Caco-2 (cell line): ENCODE results near the gene SGO1. TPM values are rescaled to one million over a fixed set of nuclear protein-coding genes. Genes with fewer than 3 reads are reported as not detected.

ENCODE experiments used
- BruUV-seq: library from RNA; stranded (reverse); fragments of 400-500 nt; replicated peaks from 2 replicates; lab custom pipeline; 2021; lab: Mats Ljungman, UMichigan
- CTCF ChIA-PET: fragments of 300-600 bp; sonication (Branson Sonifier 250); formaldehyde crosslinking; loops from one replicate; lab custom pipeline; 2022; ENCODE audit warnings: antibody characterized with exemption; lab: Charles Lee
- POLR2A ChIA-PET: fragments of 300-600 bp; sonication (Branson Sonifier 250); formaldehyde crosslinking; loops from one replicate; lab custom pipeline; 2022; ENCODE audit warnings: antibody characterized with exemption; lab: Charles Lee
- DNase-seq, 2 experiments: peaks; one replicate each; pipeline versions ENCODE4 v3.0.0 to v3.0.0-alpha.2; 2020 to 2022
- H3K27me3 ChIP-seq: replicated peaks from 2 replicates; pipeline ENCODE4 v1.6.0; 2011; ENCODE audit warnings: low read length; ENCODE audit not compliant: control insufficient read depth, insufficient read depth
- H3K36me3 ChIP-seq: 2 replicates; pipeline ENCODE4 v1.5.1; 2011; ENCODE audit warnings: low read length; ENCODE audit not compliant: control insufficient read depth, insufficient read depth
- H3K4me1 ChIP-seq: fragments of 250-450 bp; sonication (Bioruptor Pico); 2 replicates; pipeline ENCODE4 v1.5.1; 2020; ENCODE audit warnings: mild to moderate bottlenecking
- H3K4me3 ChIP-seq: 2 replicates; pipeline ENCODE4 v1.5.1; 2011; ENCODE audit warnings: low read depth, mild to moderate bottlenecking, control low read depth, low read length
- H3K9me3 ChIP-seq: fragments of 250-450 bp; sonication (Bioruptor Pico); 2 replicates; pipeline ENCODE4 v1.5.1; 2020; ENCODE audit warnings: mild to moderate bottlenecking, moderate library complexity
- H3K27ac Mint-ChIP-seq: one replicate; pipeline ENCODE4 v1.8.0; 2022; ENCODE audit warnings: mixed read lengths; ENCODE audit not compliant: unreplicated experiment
- H3K27me3 Mint-ChIP-seq: one replicate; pipeline ENCODE4 v1.8.0; 2022; ENCODE audit warnings: mixed read lengths; ENCODE audit not compliant: insufficient read depth, unreplicated experiment
- H3K36me3 Mint-ChIP-seq: one replicate; pipeline ENCODE4 v1.8.0; 2022; ENCODE audit warnings: mild to moderate bottlenecking, mixed read lengths; ENCODE audit not compliant: insufficient read depth, unreplicated experiment
- H3K4me1 Mint-ChIP-seq: one replicate; pipeline ENCODE4 v1.8.0; 2022; ENCODE audit warnings: low read depth, mixed read lengths; ENCODE audit not compliant: unreplicated experiment
- H3K4me3 Mint-ChIP-seq: one replicate; pipeline ENCODE4 v1.8.0; 2022; ENCODE audit warnings: mild to moderate bottlenecking, moderate library complexity, mixed read lengths; ENCODE audit not compliant: unreplicated experiment
- H3K9me3 Mint-ChIP-seq: one replicate; pipeline ENCODE4 v1.8.0; 2022; ENCODE audit warnings: mixed read lengths; ENCODE audit not compliant: unreplicated experiment
- intact Hi-C: fragments of 100-400 bp; cut with micrococcal nuclease; formaldehyde crosslinking; loops from one replicate; pipeline ENCODE4 v1.10.0; 2022; ENCODE audit not compliant: unreplicated experiment
- total RNA-seq: library from RNA; stranded (reverse); gene quantifications from 2 replicates; pipeline ENCODE4 v1.2.3, GENCODE V29; 2022
- TF ChIP-seq, protein P1 (sequence below), 2 experiments: fragments of 200-600 bp in 1 of 2; IDR thresholded peaks; 1 replicate in 1 of 2; 2 replicates in 1 of 2; pipeline versions ENCODE4 v1.5.1 to v1.8.0; 2011 to 2022; ENCODE audit warnings: antibody characterized with exemption in 1 of 2, control low read depth in 1 of 2, inconsistent platforms in 1 of 2, low read depth in 1 of 2, low read length in 1 of 2, mild to moderate bottlenecking in 1 of 2, moderate library complexity in 1 of 2; ENCODE audit not compliant: insufficient read depth in 1 of 2, severe bottlenecking in 1 of 2, unreplicated experiment in 1 of 2

SGO1 gene
- total RNA-seq, 1 experiment from 2014 or later, result 24.2 TPM

DNA sequence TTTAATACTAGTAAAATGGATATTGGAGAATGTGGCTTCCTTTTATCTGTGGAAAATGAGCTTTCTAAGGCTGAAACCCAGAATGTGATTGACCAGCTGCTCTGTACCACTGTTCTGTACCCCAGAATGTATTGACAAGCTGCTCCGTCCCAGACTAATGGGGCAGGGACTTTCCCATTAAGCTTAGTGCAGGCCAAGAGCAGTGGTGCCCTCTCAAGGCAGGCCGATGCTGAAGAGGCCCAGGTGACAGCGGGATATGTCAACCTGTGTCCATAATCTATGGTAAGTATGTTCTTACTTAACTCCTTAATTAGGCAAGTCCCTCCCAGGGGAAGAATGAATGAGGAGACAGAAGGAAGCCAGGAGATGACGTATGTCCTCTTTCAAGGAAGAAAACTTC lies 31.1 kb downstream of the SGO1 start:
- H3K9me3 Mint-ChIP-seq, result no peaks in the 10 kb centered on the region
- H3K27me3 ChIP-seq, result no peaks in the 10 kb centered on the region
- H3K36me3 ChIP-seq, result no peaks in the 10 kb centered on the region; the same call in 1 of the 2 replicates
- H3K4me1 ChIP-seq, result no peaks in the 10 kb centered on the region
- no peak overlapping the region for H3K27ac Mint-ChIP-seq
- H3K27me3 Mint-ChIP-seq, result no peaks in the 10 kb centered on the region
- TF ChIP-seq, protein P1, sequence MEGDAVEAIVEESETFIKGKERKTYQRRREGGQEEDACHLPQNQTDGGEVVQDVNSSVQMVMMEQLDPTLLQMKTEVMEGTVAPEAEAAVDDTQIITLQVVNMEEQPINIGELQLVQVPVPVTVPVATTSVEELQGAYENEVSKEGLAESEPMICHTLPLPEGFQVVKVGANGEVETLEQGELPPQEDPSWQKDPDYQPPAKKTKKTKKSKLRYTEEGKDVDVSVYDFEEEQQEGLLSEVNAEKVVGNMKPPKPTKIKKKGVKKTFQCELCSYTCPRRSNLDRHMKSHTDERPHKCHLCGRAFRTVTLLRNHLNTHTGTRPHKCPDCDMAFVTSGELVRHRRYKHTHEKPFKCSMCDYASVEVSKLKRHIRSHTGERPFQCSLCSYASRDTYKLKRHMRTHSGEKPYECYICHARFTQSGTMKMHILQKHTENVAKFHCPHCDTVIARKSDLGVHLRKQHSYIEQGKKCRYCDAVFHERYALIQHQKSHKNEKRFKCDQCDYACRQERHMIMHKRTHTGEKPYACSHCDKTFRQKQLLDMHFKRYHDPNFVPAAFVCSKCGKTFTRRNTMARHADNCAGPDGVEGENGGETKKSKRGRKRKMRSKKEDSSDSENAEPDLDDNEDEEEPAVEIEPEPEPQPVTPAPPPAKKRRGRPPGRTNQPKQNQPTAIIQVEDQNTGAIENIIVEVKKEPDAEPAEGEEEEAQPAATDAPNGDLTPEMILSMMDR (IDR thresholded peaks at IDR 0.05; ENCODE audit: insufficient read depth in 1 of 2, low read depth in 1 of 2, low read length in 1 of 2, severe bottlenecking in 1 of 2, unreplicated experiment in 1 of 2), result no peak
- no peak overlapping the region for H3K4me3 Mint-ChIP-seq
- DNase-seq, result no peak
- no peak overlapping the region for H3K4me3 ChIP-seq
- intact Hi-C loops, result no loop called here
- BruUV-seq, result no TSS peak
- peaks cover 17% of the 10 kb centered on the region for H3K36me3 Mint-ChIP-seq
- H3K4me1 Mint-ChIP-seq, result no peaks in the 10 kb centered on the region
- ChIA-PET CTCF (no interaction called here), POLR2A (no interaction called here)
- H3K9me3 ChIP-seq, result no peaks in the 10 kb centered on the region

DNA sequence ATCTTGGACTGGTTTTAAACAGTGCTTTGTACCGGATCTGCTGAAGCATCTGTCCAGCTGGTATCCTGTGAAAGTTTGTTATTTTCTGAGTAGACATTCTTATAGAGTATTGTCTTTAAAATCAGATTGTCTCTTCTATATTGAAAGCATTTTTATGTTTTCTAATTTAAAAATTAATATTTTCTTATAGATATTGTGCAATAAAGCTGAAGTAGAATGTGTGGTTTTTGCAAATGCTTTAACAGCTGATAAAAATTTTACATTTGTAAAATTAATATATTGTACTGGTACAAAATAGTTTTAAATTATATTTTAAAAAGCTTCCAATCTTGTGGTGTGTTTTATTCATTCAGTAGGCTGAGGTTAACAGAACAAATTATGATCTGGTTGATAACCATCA lies 31.9 kb downstream of the SGO1 start:
- no peaks in the 10 kb centered on the region for H3K27me3 Mint-ChIP-seq
- H3K4me1 Mint-ChIP-seq, result no peaks in the 10 kb centered on the region
- no peak for DNase-seq
- H3K36me3 Mint-ChIP-seq, result peaks cover 11% of the 10 kb centered on the region
- no peak overlapping the region for H3K4me3 ChIP-seq
- CTCF ChIA-PET, result no interaction called here
- no peaks in the 10 kb centered on the region for H3K9me3 Mint-ChIP-seq
- H3K4me1 ChIP-seq, result no peaks in the 10 kb centered on the region
- H3K9me3 ChIP-seq, result no peaks in the 10 kb centered on the region
- H3K4me3 Mint-ChIP-seq, result no peak overlapping the region
- no TSS peak for BruUV-seq
- POLR2A ChIA-PET, result no interaction called here
- no peaks in the 10 kb centered on the region; the same call in 1 of the 2 replicates for H3K36me3 ChIP-seq
- TF ChIP-seq, protein P1 (IDR thresholded peaks at IDR 0.05; ENCODE audit: insufficient read depth in 1 of 2, low read depth in 1 of 2, low read length in 1 of 2, severe bottlenecking in 1 of 2, unreplicated experiment in 1 of 2), result no peak
- H3K27me3 ChIP-seq, result no peaks in the 10 kb centered on the region
- H3K27ac Mint-ChIP-seq, result no peak overlapping the region
- intact Hi-C loops, result no loop called here

DNA sequence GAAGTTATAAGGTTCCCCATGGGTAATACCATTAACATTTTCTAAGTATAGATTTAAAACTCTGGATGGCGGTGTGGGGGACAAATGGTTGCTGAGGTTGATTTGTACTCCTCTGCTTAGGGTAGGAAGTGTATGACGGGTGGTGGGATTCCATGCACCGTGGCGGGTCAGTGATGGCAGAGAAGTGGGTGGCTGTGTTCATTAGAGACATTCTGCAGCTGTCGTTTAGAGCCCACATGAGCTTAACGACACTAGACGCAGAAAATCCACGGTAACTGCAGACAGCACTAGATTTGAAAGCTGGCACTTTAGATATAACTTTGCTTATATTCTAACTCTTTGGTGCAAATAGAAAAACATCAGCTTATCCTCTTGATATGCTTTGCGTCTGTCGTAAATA lies 37.5 kb downstream of the SGO1 start:
- H3K36me3 Mint-ChIP-seq, result no peaks in the 10 kb centered on the region

More for the DNA sequence above, 37.5 kb downstream of the SGO1 start:
- H3K4me1 Mint-ChIP-seq, result peaks cover 13% of the 10 kb centered on the region
- POLR2A ChIA-PET, result no interaction called here
- no TSS peak for BruUV-seq
- H3K9me3 Mint-ChIP-seq, result no peaks in the 10 kb centered on the region
- no peak for DNase-seq
- CTCF ChIA-PET, result no interaction called here
- Histone ChIP-seq H3K4me3 (no peak overlapping the region), H3K27me3 (no peaks in the 10 kb centered on the region), H3K36me3 (no peaks in the 10 kb centered on the region), H3K9me3 (no peaks in the 10 kb centered on the region), H3K4me1 (peaks cover 18% of the 10 kb centered on the region; the same call in 1 of the 2 replicates)
- intact Hi-C loops, result no loop called here
- H3K27ac Mint-ChIP-seq, result no peak overlapping the region
- H3K4me3 Mint-ChIP-seq, result no peak overlapping the region
- TF ChIP-seq, protein P1 (IDR thresholded peaks at IDR 0.05; ENCODE audit: insufficient read depth in 1 of 2, low read depth in 1 of 2, low read length in 1 of 2, severe bottlenecking in 1 of 2, unreplicated experiment in 1 of 2), result no peak
- H3K27me3 Mint-ChIP-seq, result no peaks in the 10 kb centered on the region
